HG03432 (cell line): ENCODE measurements around the gene KIF17.
A peak's percentile ranks its signal among the peaks of the same experiment; 100 is the strongest.

Experiments used
- ATAC-seq: cut with Tn5 transposase; IDR thresholded peaks from one replicate; pipeline ENCODE4 v1.9.1; 2021; ENCODE audit warnings: mild to moderate bottlenecking, moderate library complexity; ENCODE audit not compliant: unreplicated experiment

KIF17 gene

GRCh38 chr1:20663365-20663764, 54.4 kb downstream of the KIF17 start:
- no peak for ATAC-seq

- no peak for ATAC-seq
Observed at GRCh38 chr1:20662110-20662475, 55.7 kb downstream of the KIF17 start.

GRCh38 chr1:20661207-20662109, 56.3 kb downstream of the KIF17 start, which contains the start of gene DDOST:
Gene DDOST, minus strand, starts transcription at chr1:20661369. Its CDS starts 19 bp downstream, at chr1:20661350.
- peak; percentile 94 for ATAC-seq

- ATAC-seq: peak; percentile 13
Observed at GRCh38 chr1:20660847-20661206, 57.0 kb downstream of the KIF17 start.

- ATAC-seq: no peak
Observed at GRCh38 chr1:20660363-20660762, 57.4 kb downstream of the KIF17 start.

GRCh38 chr1:20658166-20658915, 59.5 kb downstream of the KIF17 start:
- ATAC-seq: no peak

- ATAC-seq: no peak
Observed at GRCh38 chr1:20657024-20657423, 60.8 kb downstream of the KIF17 start.

GRCh38 chr1:20654104-20654690, 63.6 kb downstream of the KIF17 start:
- ATAC-seq: no peak

- no peak for ATAC-seq
Observed at GRCh38 chr1:20652300-20652699, 65.5 kb downstream of the KIF17 start.

- ATAC-seq: no peak
Observed at GRCh38 chr1:20648946-20649345, 68.9 kb downstream of the KIF17 start.

GRCh38 chr1:20648438-20648837, 69.4 kb downstream of the KIF17 start:
- no peak for ATAC-seq

GRCh38 chr1:20645414-20645813, 72.4 kb downstream of the KIF17 start:
- no peak for ATAC-seq

GRCh38 chr1:20644416-20644815, 73.4 kb downstream of the KIF17 start:
- ATAC-seq: no peak

- ATAC-seq: no peak
Observed at GRCh38 chr1:20643080-20643479, 74.7 kb downstream of the KIF17 start.

- no peak for ATAC-seq
Observed at GRCh38 chr1:20641975-20642374, 75.8 kb downstream of the KIF17 start.

- no peak for ATAC-seq
Observed at GRCh38 chr1:20640183-20640597, 77.6 kb downstream of the KIF17 start.

- no peak for ATAC-seq
Observed at GRCh38 chr1:20636785-20637347, 80.9 kb downstream of the KIF17 start.

- no peak for ATAC-seq
Observed at GRCh38 chr1:20634594-20635084, 83.2 kb downstream of the KIF17 start.

- no peak for ATAC-seq
Observed at GRCh38 chr1:20634065-20634593, 83.7 kb downstream of the KIF17 start.

- peak; percentile 69 for ATAC-seq
Observed at GRCh38 chr1:20633190-20634064, 84.4 kb downstream of the KIF17 start, which contains the start of gene PINK1. Gene PINK1, plus strand, starts transcription at chr1:20633458. Its CDS starts 91 bp downstream, at chr1:20633549.
